ENCODE results near the gene MEI1. TPM values are rescaled to one million over a fixed set of nuclear protein-coding genes. Genes with fewer than 3 reads are reported as not detected.

MEI1 gene
- total RNA-seq, 1 donor from 2014 or later = 28.9 TPM

DNA sequence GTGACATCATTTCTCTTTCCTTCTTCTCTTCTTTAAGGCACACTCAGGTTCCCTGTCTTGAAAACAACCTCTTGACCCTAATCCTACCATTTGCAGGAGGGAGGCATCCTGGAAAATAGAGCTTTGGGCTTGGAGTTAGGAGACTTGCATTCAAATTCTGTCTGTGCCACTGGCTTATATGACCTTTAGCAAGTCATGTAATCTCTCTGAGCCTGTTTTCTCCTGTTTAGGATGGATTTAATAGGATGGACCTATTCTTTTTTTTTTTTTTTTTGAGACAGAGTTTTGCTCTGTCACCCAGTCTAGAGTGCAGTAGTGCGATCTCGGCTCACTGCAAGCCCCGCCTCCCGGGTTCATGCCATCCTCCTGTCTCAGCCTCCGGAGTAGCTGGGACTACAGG is 76.0 kb downstream of the MEI1 start:
- Mint-ChIP-seq H3K27ac (no peak overlapping the region), H3K4me1 (peaks cover 6% of the 10 kb centered on the region), H3K4me3 (no peak overlapping the region), H3K36me3 (ENCODE audit: low read depth) (no peaks in the 10 kb centered on the region), H3K27me3 (no peaks in the 10 kb centered on the region), H3K9me3 (no peaks in the 10 kb centered on the region)
- TF ChIP-seq CTCF (IDR thresholded peaks at IDR 0.05) = no peak
- ChIA-PET POLR2A (interaction anchor here (0.6 to 2.2 kb wide), 3 partner anchors 25 to 1434 kb away, joined by 4 to 7 read pairs (median 5); partner anchors contain the start of gene CCDC134), CTCF (no interaction called here)
- no peak for DNase-seq
- intact Hi-C loops (cut with micrococcal nuclease) = no loop called here
- no peak for ATAC-seq (ENCODE audit: low read depth)

DNA sequence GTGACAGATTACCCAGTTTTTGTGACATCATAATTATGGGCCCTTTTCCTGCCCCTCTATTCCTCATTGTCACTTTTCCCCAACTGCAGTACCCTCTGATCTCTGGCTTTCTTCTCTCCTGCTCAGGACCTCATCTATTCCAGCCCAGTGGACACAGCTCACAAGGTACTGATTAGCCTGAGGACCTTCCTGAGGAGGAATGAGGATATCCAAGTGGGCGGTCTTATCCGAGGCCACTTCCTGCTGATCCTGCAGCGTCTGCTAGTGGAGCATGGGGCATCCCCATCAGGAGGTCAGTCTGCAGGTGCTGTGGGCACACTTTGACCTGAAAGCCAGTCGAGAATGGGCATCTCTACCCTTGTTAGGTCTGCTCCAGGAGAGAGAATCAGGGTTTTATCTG is 76.7 kb downstream of the MEI1 start:
- TF ChIP-seq CTCF (IDR thresholded peaks at IDR 0.05) = no peak
- peaks cover 12% of the 10 kb centered on the region for H3K4me1 Mint-ChIP-seq
- no peak overlapping the region for H3K27ac Mint-ChIP-seq
- DNase-seq (no peak), ATAC-seq (ENCODE audit: low read depth) (no peak)
- H3K36me3 Mint-ChIP-seq (ENCODE audit: low read depth) = no peaks in the 10 kb centered on the region
- ChIA-PET CTCF (no interaction called here), POLR2A (interaction anchor here (2.2 kb wide), 1 partner anchor 25 kb away, joined by 7 read pairs; the partner anchor contains the start of gene CCDC134)
- H3K9me3 Mint-ChIP-seq = no peaks in the 10 kb centered on the region
- intact Hi-C loops (cut with micrococcal nuclease) = no loop called here
- H3K4me3 Mint-ChIP-seq = no peak overlapping the region
- H3K27me3 Mint-ChIP-seq = no peaks in the 10 kb centered on the region

- no peak for TF ChIP-seq CTCF (IDR thresholded peaks at IDR 0.05)
- ATAC-seq (ENCODE audit: low read depth) = no peak
- CTCF ChIA-PET = no interaction called here
- DNase-seq = no peak
- Mint-ChIP-seq H3K4me3 (no peak overlapping the region), H3K4me1 (peaks cover 16% of the 10 kb centered on the region), H3K9me3 (no peaks in the 10 kb centered on the region), H3K36me3 (ENCODE audit: low read depth) (no peaks in the 10 kb centered on the region), H3K27me3 (no peaks in the 10 kb centered on the region), H3K27ac (no peak overlapping the region)
- intact Hi-C loops (cut with micrococcal nuclease) = no loop called here
- POLR2A ChIA-PET = interaction anchor here (0.6 to 2.2 kb wide), 2 partner anchors 24 to 45 kb away, joined by 3 to 7 read pairs; partner anchors contain the start of gene CCDC134
Observed at GRCh38 chr22:41776381-41776780, 77.1 kb downstream of the MEI1 start.

- Mint-ChIP-seq H3K4me1 (peaks cover 31% of the 10 kb centered on the region), H3K9me3 (no peaks in the 10 kb centered on the region), H3K36me3 (ENCODE audit: low read depth) (peaks cover 2% of the 10 kb centered on the region), H3K27ac (no peak overlapping the region), H3K27me3 (no peaks in the 10 kb centered on the region), H3K4me3 (no peak overlapping the region)
- intact Hi-C loops (cut with micrococcal nuclease) = no loop called here
- ATAC-seq (ENCODE audit: low read depth) = no peak
- CTCF ChIA-PET = no interaction called here
- no peak for TF ChIP-seq CTCF (IDR thresholded peaks at IDR 0.05)
- POLR2A ChIA-PET = no interaction called here
- no peak for DNase-seq
Observed at GRCh38 chr22:41777749-41778425, 78.6 kb downstream of the MEI1 start.

DNA sequence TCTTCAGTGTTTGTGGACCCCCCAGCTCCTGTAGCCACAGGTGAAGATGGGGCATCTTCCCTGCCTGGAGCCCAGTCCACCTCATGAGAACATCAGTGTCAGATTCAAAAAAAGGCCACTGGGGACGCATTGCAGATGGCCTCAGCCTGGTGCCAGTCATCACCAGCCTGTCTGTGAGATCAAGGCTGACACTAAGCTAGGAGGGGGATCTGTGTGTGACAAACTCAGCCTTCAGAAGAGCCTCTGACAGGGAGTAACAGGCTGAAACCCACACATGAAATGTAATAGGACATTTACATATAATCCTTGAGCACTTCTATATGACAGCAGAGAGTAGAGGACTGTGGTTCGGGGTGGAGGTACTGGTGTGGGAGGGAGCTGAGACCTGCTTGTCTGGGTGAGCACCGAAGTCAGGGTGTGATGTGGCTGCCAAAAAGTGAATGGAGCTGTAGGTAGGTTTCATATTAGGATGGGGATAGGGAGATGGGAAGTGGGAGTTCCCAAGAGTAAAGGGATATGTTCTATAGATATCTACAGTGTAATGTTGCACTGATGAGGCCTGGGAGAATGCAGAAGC is 80.7 kb downstream of the MEI1 start:
- Mint-ChIP-seq H3K4me3 (peak overlapping the region; percentile 8), H3K27ac (peak overlapping the region; percentile 93), H3K9me3 (no peaks in the 10 kb centered on the region), H3K36me3 (ENCODE audit: low read depth) (peaks cover 12% of the 10 kb centered on the region), H3K27me3 (no peaks in the 10 kb centered on the region), H3K4me1 (peaks cover 40% of the 10 kb centered on the region)
- ChIA-PET POLR2A (interaction anchor here (0.6 to 6.7 kb wide), 19 partner anchors 12 to 1186 kb away, joined by 3 to 175 read pairs (median 6); partner anchors contain the start of genes CCDC134, MEI1, NDUFA6 and POLDIP3), CTCF (interaction anchor here (2.0 to 3.9 kb wide), 2 partner anchors 33 to 83 kb away, joined by 17 to 28 read pairs; no protein-coding TSS in a partner anchor)
- no peak for ATAC-seq (ENCODE audit: low read depth)
- no peak for DNase-seq
- intact Hi-C loops (cut with micrococcal nuclease) = loop anchor here (5.0 kb wide), 1 partner anchor 83 kb away; the partner anchor contains the start of gene MEI1
- TF ChIP-seq CTCF (IDR thresholded peaks at IDR 0.05) = no peak

Data from activated B cell treated with CpG ODN at 0.5 μM for 24 hours (primary cell).